Neuronal stem cell (in vitro differentiated cells): Measurements from ENCODE around the gene TNRC6B.

Experiments
- DNase-seq: peaks from one replicate; pipeline ENCODE4 v3.0.0-alpha.2; 2013; ENCODE audit warnings: low spot score
- H2AFZ ChIP-seq: one replicate; pipeline ENCODE4 v1.6.1; 2013; ENCODE audit warnings: mild to moderate bottlenecking, low read length, inconsistent platforms
- H2AK5ac ChIP-seq: 2 replicates; pipeline ENCODE4 v1.6.1; 2013; ENCODE audit warnings: low read depth, mild to moderate bottlenecking, inconsistent platforms, low read length, moderate library complexity, mixed read lengths
- H2BK120ac ChIP-seq: 2 replicates; pipeline ENCODE4 v1.6.1; 2013; ENCODE audit warnings: low read depth, mild to moderate bottlenecking, inconsistent platforms, low read length, moderate library complexity, mixed read lengths
- H2BK12ac ChIP-seq: one replicate; pipeline ENCODE4 v1.6.1; 2013; ENCODE audit warnings: low read length, inconsistent platforms
- H2BK15ac ChIP-seq: 2 replicates; pipeline ENCODE4 v1.6.1; 2013; ENCODE audit warnings: mild to moderate bottlenecking, low read length, inconsistent platforms, mixed read lengths
- H2BK5ac ChIP-seq: one replicate; pipeline ENCODE4 v1.6.1; 2013; ENCODE audit warnings: inconsistent platforms, mild to moderate bottlenecking, low read length, moderate library complexity
- H3K14ac ChIP-seq: one replicate; pipeline ENCODE4 v1.6.1; 2013; ENCODE audit warnings: low read length, inconsistent platforms
- H3K18ac ChIP-seq: 2 replicates; pipeline ENCODE4 v1.6.1; 2013; ENCODE audit warnings: low read length, inconsistent platforms
- H3K23ac ChIP-seq: 2 replicates; pipeline ENCODE4 v1.6.1; 2013; ENCODE audit warnings: low read depth, mild to moderate bottlenecking, mixed read lengths, low read length, inconsistent platforms; ENCODE audit not compliant: poor library complexity
- H3K27ac ChIP-seq: replicated peaks from 3 replicates; pipeline ENCODE4 v1.5.1; 2013; ENCODE audit warnings: low read length, inconsistent platforms
- H3K27me3 ChIP-seq, 3 experiments: 2 replicates each; pipeline ENCODE4 v1.6.1; 2013; ENCODE audit warnings: low read length in 3 of 3, mild to moderate bottlenecking in 2 of 3, inconsistent platforms in 1 of 3, low read depth in 1 of 3, mixed read lengths in 1 of 3, moderate library complexity in 1 of 3; ENCODE audit not compliant: control insufficient read depth in 3 of 3, insufficient read depth in 3 of 3
- H3K36me3 ChIP-seq, 2 donors: replicated peaks in 1 of 2; 2 replicates each; pipeline ENCODE4 v1.6.1; 2013; ENCODE audit warnings: low read length in 2 of 2; ENCODE audit not compliant: control insufficient read depth in 2 of 2, insufficient read depth in 2 of 2
- H3K4ac ChIP-seq: 2 replicates; pipeline ENCODE4 v1.6.1; 2013; ENCODE audit warnings: inconsistent platforms, mild to moderate bottlenecking, low read length, moderate library complexity
- H3K4me1 ChIP-seq, 2 donors: 1 replicate in 1 of 2; 2 replicates in 1 of 2; pipeline ENCODE4 v1.6.1; 2013; ENCODE audit warnings: low read length in 2 of 2, low read depth in 1 of 2; ENCODE audit not compliant: control insufficient read depth in 2 of 2, insufficient read depth in 1 of 2
- H3K4me2 ChIP-seq: one replicate; pipeline ENCODE4 v1.6.1; 2013; ENCODE audit warnings: mild to moderate bottlenecking, low read length, inconsistent platforms; ENCODE audit not compliant: insufficient read depth, poor library complexity, severe bottlenecking
- H3K4me3 ChIP-seq, 2 donors: 2 replicates each; pipeline ENCODE4 v1.5.1; 2013; ENCODE audit warnings: low read length in 2 of 2, mild to moderate bottlenecking in 2 of 2, inconsistent platforms in 1 of 2, moderate library complexity in 1 of 2
- H3K79me1 ChIP-seq: one replicate; pipeline ENCODE4 v1.6.1; 2013; ENCODE audit warnings: low read depth, mild to moderate bottlenecking, inconsistent platforms, low read length, moderate library complexity
- H3K9ac ChIP-seq: one replicate; pipeline ENCODE4 v1.6.1; 2013; ENCODE audit warnings: mild to moderate bottlenecking, low read depth, low read length, inconsistent platforms; ENCODE audit not compliant: poor library complexity
- H3K9me3 ChIP-seq, 2 donors: replicated peaks in 1 of 2; 2 replicates each; pipeline versions ENCODE3 to v1.6.1; 2013; ENCODE audit warnings: low read length in 2 of 2, mild to moderate bottlenecking in 2 of 2, inconsistent platforms in 1 of 2, low read depth in 1 of 2, mixed read lengths in 1 of 2, moderate library complexity in 1 of 2; ENCODE audit not compliant: control insufficient read depth in 2 of 2, insufficient read depth in 1 of 2
- H4K8ac ChIP-seq: one replicate; pipeline ENCODE4 v1.6.1; 2013; ENCODE audit warnings: low read depth, mild to moderate bottlenecking, inconsistent platforms, low read length, moderate library complexity
- H4K91ac ChIP-seq: one replicate; pipeline ENCODE4 v1.6.1; 2013; ENCODE audit warnings: low read length, low read depth, mild to moderate bottlenecking, inconsistent platforms; ENCODE audit not compliant: poor library complexity
- WGBS, 2 donors: extraction: QIAGEN DNeasy Blood & Tissue Kit; methylation state at CpG; one replicate each; pipeline ENCODE4 v1.1.7; 2013; ENCODE audit warnings: missing lambda C conversion rate in 2 of 2, mixed read lengths in 1 of 2; ENCODE audit not compliant: insufficient read length in 2 of 2, insufficient replicate concordance in 1 of 2; ENCODE audit errors: extremely low coverage in 2 of 2; 5-methylcytosine and 5-hydroxymethylcytosine counted together

Gene TNRC6B

GRCh38 chr22:40250608-40251007, 72.9 kb downstream of the TNRC6B start:
- peaks cover 7 to 81% of the 10 kb centered on the region in 2 donors for H3K36me3 ChIP-seq
- H2AFZ ChIP-seq, result no peak overlapping the region
- H2AK5ac ChIP-seq, result no peak overlapping the region
- no peak overlapping the region for H4K8ac ChIP-seq
- H3K27me3 ChIP-seq, result no peaks in the 10 kb centered on the region
- no peak for DNase-seq
- H3K18ac ChIP-seq, result no peak overlapping the region
- H3K4me1 ChIP-seq, result peaks cover 0 to 14% of the 10 kb centered on the region in 2 donors
- no peak overlapping the region for H3K4me2 ChIP-seq
- H4K91ac ChIP-seq, result no peak overlapping the region
- no peak overlapping the region for H3K23ac ChIP-seq
- no peak overlapping the region for H3K4me3 ChIP-seq
- no peak overlapping the region for H3K14ac ChIP-seq
- H3K9ac ChIP-seq, result no peak overlapping the region
- no CpG with 5 or more reads among the region's 3 CpGs for WGBS, 2 donors
- H2BK120ac ChIP-seq, result no peak overlapping the region
- H3K4ac ChIP-seq, result no peak overlapping the region
- no peak overlapping the region for H2BK15ac ChIP-seq
- peaks cover 0 to 2% of the 10 kb centered on the region in 2 donors for H3K9me3 ChIP-seq
- no peak overlapping the region for H2BK5ac ChIP-seq
- H2BK12ac ChIP-seq, result no peak overlapping the region
- H3K79me1 ChIP-seq, result no peaks in the 10 kb centered on the region
- no peak overlapping the region for H3K27ac ChIP-seq

GRCh38 chr22:40251106-40251505, 73.4 kb downstream of the TNRC6B start:
- H2AK5ac ChIP-seq, result no peak overlapping the region
- peaks cover 0 to 14% of the 10 kb centered on the region in 2 donors for H3K4me1 ChIP-seq
- H3K27me3 ChIP-seq, result no peaks in the 10 kb centered on the region
- no peaks in the 10 kb centered on the region for H3K79me1 ChIP-seq
- peaks cover 7 to 79% of the 10 kb centered on the region in 2 donors for H3K36me3 ChIP-seq
- H4K8ac ChIP-seq, result no peak overlapping the region
- no peak overlapping the region for H2BK12ac ChIP-seq
- H2BK120ac ChIP-seq, result no peak overlapping the region
- no peak for DNase-seq
- WGBS, 2 donors, result no CpG with 5 or more reads among the region's 4 CpGs
- no peak overlapping the region for H3K27ac ChIP-seq
- H2BK15ac ChIP-seq, result no peak overlapping the region
- no peak overlapping the region for H2AFZ ChIP-seq
- no peak overlapping the region for H3K9ac ChIP-seq
- H3K18ac ChIP-seq, result no peak overlapping the region
- H3K9me3 ChIP-seq, result peaks cover 0 to 2% of the 10 kb centered on the region in 2 donors
- no peak overlapping the region for H3K4me3 ChIP-seq
- no peak overlapping the region for H4K91ac ChIP-seq
- no peak overlapping the region for H2BK5ac ChIP-seq
- H3K23ac ChIP-seq, result no peak overlapping the region
- no peak overlapping the region for H3K4me2 ChIP-seq
- no peak overlapping the region for H3K4ac ChIP-seq
- H3K14ac ChIP-seq, result no peak overlapping the region

- Histone ChIP-seq H4K91ac (no peak overlapping the region), H3K14ac (no peak overlapping the region), H2AFZ (no peak overlapping the region), H3K27ac (no peak overlapping the region), H3K4me3 (no peak overlapping the region), H2BK12ac (no peak overlapping the region), H2AK5ac (no peak overlapping the region), H3K79me1 (no peaks in the 10 kb centered on the region), H3K4ac (no peak overlapping the region), H3K4me1 (peaks cover 0 to 14% of the 10 kb centered on the region in 2 donors), H3K4me2 (no peak overlapping the region), H3K9ac (no peak overlapping the region), H3K9me3 (peaks cover 0 to 2% of the 10 kb centered on the region in 2 donors), H3K18ac (no peak overlapping the region), H4K8ac (no peak overlapping the region), H3K36me3 (peaks cover 3 to 78% of the 10 kb centered on the region in 2 donors), H3K23ac (no peak overlapping the region), H3K27me3 (no peaks in the 10 kb centered on the region), H2BK120ac (no peak overlapping the region), H2BK5ac (no peak overlapping the region), H2BK15ac (no peak overlapping the region)
- DNase-seq, result no peak
- no CpG with 5 or more reads among the region's 2 CpGs for WGBS, 2 donors
Observed at GRCh38 chr22:40252146-40252545, 74.4 kb downstream of the TNRC6B start.

GRCh38 chr22:40256516-40256915, 78.8 kb downstream of the TNRC6B start:
- Histone ChIP-seq H2AFZ (no peak overlapping the region), H3K4ac (no peak overlapping the region), H3K23ac (no peak overlapping the region), H2BK5ac (no peak overlapping the region), H2AK5ac (no peak overlapping the region), H3K27me3 (no peaks in the 10 kb centered on the region), H3K18ac (no peak overlapping the region), H3K14ac (no peak overlapping the region), H2BK15ac (no peak overlapping the region), H3K79me1 (no peaks in the 10 kb centered on the region), H3K4me2 (no peak overlapping the region), H3K4me3 (no peak overlapping the region), H4K91ac (no peak overlapping the region), H3K4me1 (peaks cover 0 to 11% of the 10 kb centered on the region in 2 donors), H2BK120ac (no peak overlapping the region), H3K36me3 (peaks cover 3 to 80% of the 10 kb centered on the region in 2 donors), H3K9me3 (peaks cover 0 to 2% of the 10 kb centered on the region in 2 donors), H3K27ac (no peak overlapping the region), H2BK12ac (no peak overlapping the region), H3K9ac (no peak overlapping the region), H4K8ac (no peak overlapping the region)
- WGBS, 2 donors, result no CpG with 5 or more reads among the region's 4 CpGs
- DNase-seq, result no peak
